Calu3 (cell line): ENCODE measurements around the gene THADA. TPM values are rescaled to one million over a fixed set of nuclear protein-coding genes. Genes with fewer than 3 reads are reported as not detected.

Source experiments
- BruUV-seq: library from RNA; stranded (reverse); fragments of 400-500 nt; replicated peaks from 2 replicates; lab custom pipeline; 2021; lab: Mats Ljungman, UMichigan
- CTCF ChIA-PET: fragments of 300-600 bp; sonication (Branson Sonifier 250); formaldehyde crosslinking; loops from one replicate; lab custom pipeline; 2022; ENCODE audit warnings: antibody characterized with exemption; lab: Charles Lee
- DNase-seq: peaks from one replicate; pipeline ENCODE4 v3.0.0; 2022
- H3K27ac Mint-ChIP-seq: one replicate; pipeline ENCODE4 v1.8.0; 2022; ENCODE audit warnings: mixed read lengths; ENCODE audit not compliant: unreplicated experiment
- H3K27me3 Mint-ChIP-seq: one replicate; pipeline ENCODE4 v1.8.0; 2022; ENCODE audit warnings: mixed read lengths; ENCODE audit not compliant: unreplicated experiment
- H3K36me3 Mint-ChIP-seq: one replicate; pipeline ENCODE4 v1.8.0; 2022; ENCODE audit warnings: mild to moderate bottlenecking, moderate library complexity, mixed read lengths; ENCODE audit not compliant: insufficient read depth, unreplicated experiment
- H3K4me1 Mint-ChIP-seq: one replicate; pipeline ENCODE4 v1.8.0; 2022; ENCODE audit warnings: mild to moderate bottlenecking, low read depth, mixed read lengths; ENCODE audit not compliant: unreplicated experiment
- H3K4me3 Mint-ChIP-seq: one replicate; pipeline ENCODE4 v1.8.0; 2022; ENCODE audit warnings: mild to moderate bottlenecking, low read depth, moderate library complexity, mixed read lengths; ENCODE audit not compliant: unreplicated experiment
- H3K9me3 Mint-ChIP-seq: one replicate; pipeline ENCODE4 v1.8.0; 2022; ENCODE audit warnings: low read depth, mixed read lengths; ENCODE audit not compliant: unreplicated experiment
- CTCF ChIP-seq: fragments of 200-600 bp; IDR thresholded peaks from one replicate; pipeline ENCODE4 v1.8.0; 2022; ENCODE audit warnings: antibody characterized with exemption; ENCODE audit not compliant: unreplicated experiment
- intact Hi-C: fragments of 100-400 bp; cut with micrococcal nuclease; formaldehyde crosslinking; loops from one replicate; pipeline ENCODE4 v1.10.0; 2022; ENCODE audit not compliant: unreplicated experiment
- total RNA-seq: library from RNA; stranded (reverse); gene quantifications from 2 replicates; pipeline ENCODE4 v1.2.3, GENCODE V29; 2022

THADA gene
- total RNA-seq, 1 experiment from 2014 or later, result 35.5 TPM

- H3K36me3 Mint-ChIP-seq, result peaks cover 6% of the 10 kb centered on the region
- DNase-seq, result no peak
- no peak for TF ChIP-seq CTCF
- H3K27me3 Mint-ChIP-seq, result no peaks in the 10 kb centered on the region
- peaks cover 7% of the 10 kb centered on the region for H3K9me3 Mint-ChIP-seq
- H3K27ac Mint-ChIP-seq, result no peak overlapping the region
- no TSS peak for BruUV-seq
- CTCF ChIA-PET, result no interaction called here
- H3K4me1 Mint-ChIP-seq, result peaks cover 16% of the 10 kb centered on the region
- intact Hi-C loops, result no loop called here
- H3K4me3 Mint-ChIP-seq, result no peak overlapping the region
Measured at GRCh38 chr2:43279317-43279840, 316.5 kb downstream of the THADA start.

DNA sequence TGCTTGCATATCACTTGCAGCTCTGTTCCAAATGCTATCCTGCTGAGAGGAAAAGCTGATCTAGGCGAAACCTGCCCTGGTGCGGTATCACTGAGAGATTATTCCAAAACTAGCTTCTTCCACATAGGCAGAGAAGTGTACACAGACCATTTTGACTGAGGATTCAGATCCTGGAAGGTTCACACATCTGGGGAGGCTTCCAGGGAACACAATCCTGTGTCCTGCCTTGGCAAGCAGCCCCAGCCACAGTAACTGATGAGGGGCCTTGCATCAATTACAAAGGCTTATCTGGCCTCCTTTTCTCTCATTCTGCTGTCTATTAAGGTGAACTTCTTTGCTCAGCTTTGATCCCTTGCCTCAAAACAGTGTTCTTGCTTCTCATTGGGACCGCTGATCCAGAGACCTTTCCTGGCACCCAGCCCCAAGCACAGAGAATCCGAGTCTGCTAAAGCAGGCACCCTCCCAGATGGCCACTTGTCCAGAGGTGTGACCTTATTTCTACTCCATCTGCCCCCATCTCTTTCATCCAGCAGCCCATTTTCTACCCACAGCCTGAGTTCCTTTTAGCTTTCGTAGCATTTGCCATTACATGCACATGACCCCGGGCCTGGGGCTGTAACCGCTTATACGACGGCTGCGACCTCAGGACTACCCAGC is 317.1 kb downstream of the THADA start:
- Mint-ChIP-seq H3K36me3 (peaks cover 4% of the 10 kb centered on the region), H3K4me3 (no peak overlapping the region), H3K9me3 (peaks cover 7% of the 10 kb centered on the region), H3K27me3 (no peaks in the 10 kb centered on the region), H3K4me1 (peaks cover 16% of the 10 kb centered on the region), H3K27ac (no peak overlapping the region)
- no peak for TF ChIP-seq CTCF
- CTCF ChIA-PET, result no interaction called here
- intact Hi-C loops, result no loop called here
- BruUV-seq, result no TSS peak
- DNase-seq, result no peak

DNA sequence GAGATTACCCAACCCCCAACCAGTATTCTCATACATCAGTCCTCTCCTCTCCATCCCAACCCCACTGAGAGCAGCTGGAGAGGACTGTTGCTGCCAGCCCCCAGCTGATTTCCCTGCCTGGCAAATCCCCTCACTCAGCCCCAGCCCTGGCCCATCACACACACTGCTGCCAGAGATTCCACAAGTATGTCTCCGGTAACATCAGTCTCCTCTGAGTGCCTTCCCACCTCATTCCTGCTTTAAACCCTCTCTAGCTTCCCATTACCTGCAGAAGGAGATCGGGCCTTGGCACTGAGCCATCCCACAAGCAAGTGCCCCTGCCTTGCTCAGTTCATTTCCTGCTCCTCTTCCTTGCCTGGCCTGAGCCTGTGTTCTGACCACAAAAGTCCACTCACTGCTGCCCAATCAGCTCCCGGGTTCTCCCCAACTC is 318.9 kb downstream of the THADA start:
- peaks cover 16% of the 10 kb centered on the region for H3K4me1 Mint-ChIP-seq
- TF ChIP-seq CTCF, result no peak
- H3K9me3 Mint-ChIP-seq, result no peaks in the 10 kb centered on the region
- CTCF ChIA-PET, result interaction anchor here (0.6 to 1.1 kb wide), 5 partner anchors 10 to 823 kb away, joined by 3 to 4 read pairs (median 3); partner anchors contain the start of gene ZFP36L2
- H3K4me3 Mint-ChIP-seq, result peak overlapping the region; percentile 9
- intact Hi-C loops, result no loop called here
- no TSS peak for BruUV-seq
- H3K36me3 Mint-ChIP-seq, result no peaks in the 10 kb centered on the region
- peak; percentile 69 for DNase-seq
- peak overlapping the region; percentile 55 for H3K27ac Mint-ChIP-seq
- H3K27me3 Mint-ChIP-seq, result no peaks in the 10 kb centered on the region

GRCh38 chr2:43276266-43276941 is 319.4 kb downstream of the THADA start:
- peaks cover 16% of the 10 kb centered on the region for H3K4me1 Mint-ChIP-seq
- DNase-seq, result no peak
- H3K36me3 Mint-ChIP-seq, result no peaks in the 10 kb centered on the region
- no peaks in the 10 kb centered on the region for H3K27me3 Mint-ChIP-seq
- CTCF ChIA-PET, result interaction anchor here (0.6 to 1.1 kb wide), 5 partner anchors 9 to 824 kb away, joined by 3 to 4 read pairs (median 3); partner anchors contain the start of gene ZFP36L2
- intact Hi-C loops, result no loop called here
- no peaks in the 10 kb centered on the region for H3K9me3 Mint-ChIP-seq
- peak overlapping the region; percentile 55 for H3K27ac Mint-ChIP-seq
- no peak for TF ChIP-seq CTCF
- BruUV-seq, result no TSS peak
- peak overlapping the region; percentile 9 for H3K4me3 Mint-ChIP-seq
